A204.1 (cell line): ENCODE measurements around the gene PHLDB1.
"Not testable (repeated sequence)": the region's sequence is repeated elsewhere in the genome, so short reads cannot be mapped to it uniquely, and the experiment has no call there.

Experiments used
- FAIRE-seq: peaks from 2 replicates; lab custom pipeline; 2012; peaks lifted over from hg19 to GRCh38; lab: Jason Lieb, UNC

PHLDB1 gene

GRCh38 chr11:118659314-118659952 lies 52.0 kb downstream of the PHLDB1 start:
- no peak for FAIRE-seq

- FAIRE-seq, result no peak
These were observed 52.7 kb downstream of the PHLDB1 start for GRCh38 chr11:118659953-118660680.

- FAIRE-seq, result no peak
These were observed 53.4 kb downstream of the PHLDB1 start for GRCh38 chr11:118660681-118661424.

DNA sequence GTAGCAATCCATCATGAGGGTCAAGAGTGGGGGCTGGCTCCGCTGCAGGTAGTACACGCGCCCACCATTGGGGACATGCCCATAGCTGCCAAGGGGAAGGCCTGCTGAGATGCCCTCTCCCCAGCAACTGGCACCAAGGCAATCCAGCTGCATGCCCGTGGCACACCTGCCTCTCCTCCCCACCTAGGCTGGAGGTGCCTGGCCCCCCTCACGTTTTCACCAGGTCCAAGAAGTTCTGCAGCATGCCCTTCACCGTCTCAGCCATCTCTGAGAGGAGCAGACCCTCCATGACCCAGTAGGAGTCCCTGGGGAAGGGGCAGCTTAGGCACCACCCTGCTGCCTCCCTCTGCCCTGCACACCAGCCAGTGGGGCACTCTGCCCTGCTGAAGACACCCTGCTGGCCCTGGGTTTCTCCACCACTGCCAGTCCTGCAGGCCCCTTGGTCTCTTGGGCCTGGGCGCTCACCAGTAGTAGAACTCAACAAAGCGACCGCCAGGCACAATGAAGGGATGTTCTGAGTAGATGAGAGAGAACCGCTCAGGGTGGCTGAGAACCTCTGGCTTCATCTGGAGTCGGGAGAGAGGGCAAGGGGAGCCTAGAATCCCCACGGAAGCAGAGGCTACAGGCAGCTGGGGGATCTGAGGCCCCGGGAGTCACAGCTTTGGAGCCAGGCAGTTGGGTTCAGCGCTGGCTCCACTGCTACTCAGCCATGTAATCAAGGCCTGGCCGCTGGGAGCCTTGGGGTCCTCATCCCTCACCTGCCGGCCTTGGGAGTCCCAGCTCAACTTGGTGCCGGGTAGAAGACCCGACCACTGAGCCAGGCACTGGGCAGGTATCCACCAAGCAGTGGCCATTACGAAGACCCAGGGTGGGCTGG lies 54.2 kb downstream of the PHLDB1 start:
- FAIRE-seq, result no peak

DNA sequence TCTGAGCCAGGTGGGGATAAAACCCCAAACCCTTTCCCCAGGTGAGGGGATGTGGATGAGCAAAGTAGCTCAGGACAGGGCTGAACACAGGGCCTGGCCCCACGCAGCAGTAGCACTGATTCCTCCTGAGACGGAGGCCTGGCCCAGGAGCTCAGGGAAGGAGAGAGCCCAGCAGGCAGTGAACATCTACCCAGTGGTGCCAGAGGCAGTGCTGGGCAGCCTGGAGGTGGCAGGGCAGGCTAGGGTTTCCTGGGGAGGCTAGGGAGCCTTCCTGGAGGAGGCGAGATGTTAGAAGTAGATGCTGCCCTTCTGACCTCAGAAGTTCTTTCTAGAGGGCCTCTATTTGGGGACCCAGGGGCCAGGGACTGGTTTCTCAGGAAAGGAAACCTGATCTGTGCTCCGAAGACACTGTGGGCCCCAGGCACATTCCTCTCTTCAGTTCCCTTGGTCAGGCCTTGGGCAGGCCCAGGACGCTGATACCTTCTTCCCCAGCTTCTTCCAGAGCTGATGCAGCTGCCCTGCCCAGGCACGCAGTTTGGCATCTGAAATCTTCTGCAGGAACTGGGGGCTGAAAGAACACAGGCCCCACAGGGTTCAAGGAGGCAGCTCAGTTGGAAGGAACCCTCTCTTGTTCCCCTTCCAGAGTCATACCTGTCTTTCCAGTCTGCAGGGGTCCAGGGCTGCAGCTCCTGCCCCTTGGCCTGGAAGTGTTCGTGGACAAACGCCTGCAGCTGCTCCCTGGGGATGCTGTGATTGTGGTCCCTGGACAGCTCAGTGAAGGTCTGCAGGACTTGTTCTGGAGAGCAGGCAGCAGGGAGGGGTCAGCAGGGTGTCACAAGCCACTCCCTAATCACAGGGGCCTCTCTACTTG lies 55.2 kb downstream of the PHLDB1 start:
- no peak for FAIRE-seq

- no peak for FAIRE-seq
These were observed 56.0 kb downstream of the PHLDB1 start for GRCh38 chr11:118663381-118663780.

- no peak for FAIRE-seq
These were observed 56.5 kb downstream of the PHLDB1 start for GRCh38 chr11:118663902-118664301.

DNA sequence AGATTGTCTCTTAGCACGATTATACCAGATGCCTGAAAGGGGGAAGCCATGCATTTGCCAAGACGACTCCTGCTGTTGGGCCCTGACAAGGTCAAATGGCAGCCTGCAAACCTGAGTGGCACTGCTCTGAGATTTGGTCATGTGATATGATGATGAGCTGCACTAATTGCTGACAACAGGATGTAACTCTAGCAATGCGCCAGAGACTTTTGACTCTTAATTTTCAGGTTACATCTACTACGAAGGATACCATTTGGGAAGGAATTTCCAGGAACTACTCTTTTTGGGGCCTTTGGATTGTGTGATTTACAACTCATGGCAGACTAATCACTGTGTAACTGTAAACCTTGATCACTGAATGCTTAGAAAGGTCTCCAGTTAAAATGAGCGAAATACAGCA lies 59.0 kb downstream of the PHLDB1 start:
- no peak for FAIRE-seq

GRCh38 chr11:118670063-118670462 lies 62.6 kb downstream of the PHLDB1 start:
- no peak for FAIRE-seq

DNA sequence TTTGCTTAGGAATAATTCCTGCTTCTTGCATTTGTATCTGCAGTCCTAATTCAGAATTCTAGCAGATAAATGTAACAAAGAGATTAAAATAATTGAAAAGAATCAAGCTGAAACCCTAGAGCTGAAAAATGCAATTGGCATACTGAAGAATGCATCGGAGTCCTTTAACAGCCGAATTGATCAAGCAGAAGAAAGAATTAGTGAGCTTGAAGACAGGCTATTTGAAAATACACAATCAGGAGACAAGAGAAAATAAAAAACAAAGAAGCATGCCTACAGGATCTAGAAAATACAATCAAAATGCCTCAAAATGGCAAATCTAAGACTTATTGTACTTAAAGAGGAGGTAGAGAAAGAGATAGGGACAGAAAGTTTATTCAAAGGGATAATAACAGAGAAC lies 63.8 kb downstream of the PHLDB1 start:
- FAIRE-seq, result no peak

GRCh38 chr11:118672846-118673245 lies 65.4 kb downstream of the PHLDB1 start:
- FAIRE-seq, result no peak

DNA sequence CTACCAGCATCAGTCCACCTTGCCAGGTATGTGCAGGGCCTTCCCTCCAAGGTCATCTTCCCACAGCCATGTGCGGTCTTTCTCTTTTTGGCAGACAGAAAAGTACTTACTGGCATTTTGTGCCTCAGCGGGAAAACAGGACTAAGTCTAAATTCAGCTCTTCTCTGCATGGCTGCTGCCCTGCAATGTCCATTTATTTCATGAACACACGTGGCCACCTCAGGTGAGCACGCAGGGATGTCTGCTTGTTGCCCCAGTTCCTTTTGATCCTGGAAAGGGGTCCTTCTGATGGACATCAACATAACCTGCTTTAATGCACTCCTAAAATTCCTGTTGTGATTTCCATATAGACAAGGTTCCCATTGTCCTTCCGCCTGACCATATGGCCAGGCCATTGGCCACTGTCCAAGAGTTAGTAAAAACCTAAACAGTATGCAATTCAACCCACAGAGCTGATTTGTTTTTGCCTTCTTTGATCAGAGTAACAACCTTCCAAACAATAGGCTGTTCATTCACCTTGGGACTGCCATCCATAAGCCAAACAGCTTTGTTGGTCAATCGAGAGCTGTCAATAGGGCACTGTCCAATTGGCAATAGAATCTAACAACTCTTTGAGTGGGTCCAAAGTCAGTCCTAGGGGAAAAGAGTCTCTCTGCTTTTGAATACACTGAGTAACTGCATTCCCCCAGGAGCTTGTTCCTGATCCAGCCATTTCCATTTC lies 66.1 kb downstream of the PHLDB1 start:
- no peak for FAIRE-seq

- no peak for FAIRE-seq
These were observed 66.6 kb downstream of the PHLDB1 start for GRCh38 chr11:118674082-118674435.

GRCh38 chr11:118677977-118678376 lies 70.6 kb downstream of the PHLDB1 start:
- no peak for FAIRE-seq

- not testable (repeated sequence) for FAIRE-seq
These were observed 71.5 kb downstream of the PHLDB1 start for GRCh38 chr11:118678908-118679307.

- FAIRE-seq, result no peak
These were observed 72.1 kb downstream of the PHLDB1 start, which contains the start of gene TREH for GRCh38 chr11:118679483-118679882. Gene TREH (minus strand): TSS chr11:118679650. CDS start chr11:118679627, 23 bp downstream.

GRCh38 chr11:118682372-118682771 lies 75.0 kb downstream of the PHLDB1 start:
- no peak for FAIRE-seq

DNA sequence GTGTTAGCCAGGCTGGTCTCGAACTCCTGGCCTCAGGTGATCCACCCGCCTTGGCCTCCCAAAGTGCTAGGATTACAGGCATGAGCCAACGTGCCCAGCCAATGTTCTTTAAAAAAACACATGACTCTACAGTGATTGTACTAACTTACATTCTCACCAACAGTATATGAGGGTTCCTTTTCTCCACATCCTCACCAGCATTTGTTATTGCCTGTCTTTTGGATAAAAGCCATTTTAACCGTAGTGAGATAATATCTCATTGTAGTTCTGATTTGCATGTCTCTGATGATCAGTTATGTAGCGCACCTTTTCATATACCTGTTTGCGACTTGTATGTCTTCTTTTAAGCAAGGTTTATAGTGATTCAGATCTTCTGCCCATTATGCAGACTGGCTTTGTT lies 75.5 kb downstream of the PHLDB1 start:
- FAIRE-seq, result not testable (repeated sequence)

GRCh38 chr11:118684187-118684586 lies 76.8 kb downstream of the PHLDB1 start:
- FAIRE-seq, result no peak

DNA sequence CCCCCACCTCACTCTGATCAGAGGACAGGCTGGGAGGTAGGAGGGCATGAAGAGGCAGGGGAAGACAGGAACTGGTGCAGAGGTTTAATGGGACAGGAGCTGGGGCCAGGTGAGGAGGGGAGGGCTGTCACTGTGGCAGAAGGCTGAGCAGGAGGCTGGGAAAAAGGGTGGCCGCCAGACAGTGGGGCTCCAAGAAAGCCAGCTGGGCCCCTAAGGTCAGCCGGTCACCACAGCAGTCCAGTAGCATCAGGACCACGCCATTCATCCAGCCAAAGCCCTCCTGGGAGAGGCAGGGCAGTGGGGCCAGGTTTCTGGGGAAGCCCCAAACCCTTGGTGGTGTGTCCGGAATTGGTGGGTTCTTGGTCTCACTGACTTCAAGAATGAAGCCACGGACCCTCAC lies 80.5 kb downstream of the PHLDB1 start:
- FAIRE-seq, result no peak

- FAIRE-seq, result not testable (repeated sequence)
These were observed 80.9 kb downstream of the PHLDB1 start for GRCh38 chr11:118688339-118688738.
